ENCODE results near the gene RNU6-9.

- TF ChIP-seq, protein P1, sequence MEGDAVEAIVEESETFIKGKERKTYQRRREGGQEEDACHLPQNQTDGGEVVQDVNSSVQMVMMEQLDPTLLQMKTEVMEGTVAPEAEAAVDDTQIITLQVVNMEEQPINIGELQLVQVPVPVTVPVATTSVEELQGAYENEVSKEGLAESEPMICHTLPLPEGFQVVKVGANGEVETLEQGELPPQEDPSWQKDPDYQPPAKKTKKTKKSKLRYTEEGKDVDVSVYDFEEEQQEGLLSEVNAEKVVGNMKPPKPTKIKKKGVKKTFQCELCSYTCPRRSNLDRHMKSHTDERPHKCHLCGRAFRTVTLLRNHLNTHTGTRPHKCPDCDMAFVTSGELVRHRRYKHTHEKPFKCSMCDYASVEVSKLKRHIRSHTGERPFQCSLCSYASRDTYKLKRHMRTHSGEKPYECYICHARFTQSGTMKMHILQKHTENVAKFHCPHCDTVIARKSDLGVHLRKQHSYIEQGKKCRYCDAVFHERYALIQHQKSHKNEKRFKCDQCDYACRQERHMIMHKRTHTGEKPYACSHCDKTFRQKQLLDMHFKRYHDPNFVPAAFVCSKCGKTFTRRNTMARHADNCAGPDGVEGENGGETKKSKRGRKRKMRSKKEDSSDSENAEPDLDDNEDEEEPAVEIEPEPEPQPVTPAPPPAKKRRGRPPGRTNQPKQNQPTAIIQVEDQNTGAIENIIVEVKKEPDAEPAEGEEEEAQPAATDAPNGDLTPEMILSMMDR (IDR thresholded peaks at IDR 0.05; ENCODE audit: borderline replicate concordance, extremely low read depth, low read length, poor library complexity, severe bottlenecking), result no peak
- TF ChIP-seq EZH2 (IDR thresholded peaks at IDR 0.05; ENCODE audit: borderline replicate concordance, low read depth, low read length, severe bottlenecking), result no peak
Observed at GRCh38 chr19:938233-938923, 45.1 kb downstream of the RNU6-9 start.

All from DND-41 (cell line).